OCI-LY3 (cell line): ENCODE results near the gene ZDHHC6.

Source experiments
- CTCF ChIP-seq: fragments of 200-600, 300-600 bp; sonication (generic); IDR thresholded peaks from 2 replicates; pipeline ENCODE4 v1.5.1; 2014; ENCODE audit warnings: antibody characterized with exemption, low read length, low read depth
- EZH2phosphoT487 ChIP-seq: fragments of 200-600 bp; shearing (Covaris generic); IDR thresholded peaks from 2 replicates; pipeline ENCODE4 v1.6.1; 2018; ENCODE audit warnings: antibody characterized with exemption, mixed run types, low read depth

GRCh38 chr10:112382515-112383235 is 64.0 kb downstream of the ZDHHC6 start:
- TF ChIP-seq CTCF, result no peak
- no peak for TF ChIP-seq EZH2phosphoT487
